Astrocyte (in vitro differentiated cells and primary cell): ENCODE measurements around the gene SMIM20. TPM values are rescaled to one million over a fixed set of nuclear protein-coding genes. Genes with fewer than 3 reads are reported as not detected.

ENCODE experiments used
- DNase-seq: peaks from one replicate; pipeline ENCODE4 v3.0.0-alpha.2; 2010; ENCODE audit warnings: low read depth
- FAIRE-seq: peaks from 2 replicates; lab custom pipeline; 2011; peaks lifted over from hg19 to GRCh38; lab: Jason Lieb, UNC
- H2AFZ ChIP-seq: 2 replicates; pipeline ENCODE4 v1.6.0; 2012; ENCODE audit warnings: low read depth, low read length, inconsistent platforms
- H3K27ac ChIP-seq: 2 replicates; pipeline ENCODE4 v1.5.1; 2011; ENCODE audit warnings: low read depth, low read length, inconsistent platforms
- H3K27me3 ChIP-seq: 2 replicates; pipeline ENCODE4 v1.6.0; 2011; ENCODE audit warnings: low read length, inconsistent platforms; ENCODE audit not compliant: insufficient read depth
- H3K36me3 ChIP-seq: 2 replicates; pipeline ENCODE4 v1.5.1; 2011; ENCODE audit warnings: low read length, inconsistent platforms; ENCODE audit not compliant: insufficient read depth
- H3K4me1 ChIP-seq: 2 replicates; pipeline ENCODE4 v1.5.1; 2011; ENCODE audit warnings: low read length, inconsistent platforms; ENCODE audit not compliant: insufficient read depth
- H3K4me2 ChIP-seq: 2 replicates; pipeline ENCODE4 v1.6.0; 2012; ENCODE audit warnings: low read length, inconsistent platforms
- H3K4me3 ChIP-seq: 2 replicates; pipeline ENCODE4 v1.5.1; 2011; ENCODE audit warnings: low read depth, mild to moderate bottlenecking, low read length, inconsistent platforms; ENCODE audit not compliant: insufficient read depth
- H3K79me2 ChIP-seq: 2 replicates; pipeline ENCODE4 v1.6.0; 2012; ENCODE audit warnings: mild to moderate bottlenecking, low read length, inconsistent platforms; ENCODE audit not compliant: insufficient read depth
- H3K9ac ChIP-seq: 2 replicates; pipeline ENCODE4 v1.6.0; 2012; ENCODE audit warnings: mild to moderate bottlenecking, low read length, inconsistent platforms
- H3K9me3 ChIP-seq: 2 replicates; pipeline ENCODE4 v1.5.1; 2012; ENCODE audit warnings: low read depth, mild to moderate bottlenecking, low read length, inconsistent platforms; ENCODE audit not compliant: insufficient read depth
- H4K20me1 ChIP-seq: 2 replicates; pipeline ENCODE4 v1.6.0; 2012; ENCODE audit warnings: low read length, inconsistent platforms; ENCODE audit not compliant: insufficient read depth
- H3K27ac Mint-ChIP-seq: one replicate; pipeline ENCODE4 v1.8.0; 2021; ENCODE audit warnings: mild to moderate bottlenecking, mixed read lengths; ENCODE audit not compliant: unreplicated experiment
- H3K27me3 Mint-ChIP-seq: one replicate; pipeline ENCODE4 v1.8.0; 2021; ENCODE audit warnings: low read depth, mixed read lengths; ENCODE audit not compliant: unreplicated experiment
- H3K36me3 Mint-ChIP-seq: one replicate; pipeline ENCODE4 v1.8.0; 2021; ENCODE audit warnings: low read depth, mixed read lengths; ENCODE audit not compliant: unreplicated experiment
- H3K4me1 Mint-ChIP-seq: one replicate; pipeline ENCODE4 v1.8.0; 2021; ENCODE audit warnings: low read depth, mixed read lengths; ENCODE audit not compliant: unreplicated experiment
- H3K4me3 Mint-ChIP-seq: one replicate; pipeline ENCODE4 v1.8.0; 2021; ENCODE audit warnings: mild to moderate bottlenecking, moderate library complexity, mixed read lengths; ENCODE audit not compliant: unreplicated experiment
- H3K9me3 Mint-ChIP-seq: one replicate; pipeline ENCODE4 v1.8.0; 2021; ENCODE audit warnings: mild to moderate bottlenecking, mixed read lengths; ENCODE audit not compliant: unreplicated experiment
- EZH2 ChIP-seq: IDR thresholded peaks from 2 replicates; pipeline ENCODE4 v1.6.1; 2012; ENCODE audit warnings: mild to moderate bottlenecking, low read length, inconsistent platforms; ENCODE audit not compliant: insufficient read depth
- total RNA-seq: library from RNA; stranded (reverse); gene quantifications from 2 replicates; pipeline ENCODE4 v1.2.1, GENCODE V29; 2021
- TF ChIP-seq, protein P1 (sequence below): IDR thresholded peaks from 2 replicates; pipeline ENCODE4 v1.5.1; 2011; ENCODE audit warnings: low read depth, mild to moderate bottlenecking, inconsistent platforms, low read length, moderate library complexity; ENCODE audit not compliant: insufficient read depth

Gene SMIM20
- total RNA-seq, 1 donor from 2014 or later: 19.4 TPM

DNA sequence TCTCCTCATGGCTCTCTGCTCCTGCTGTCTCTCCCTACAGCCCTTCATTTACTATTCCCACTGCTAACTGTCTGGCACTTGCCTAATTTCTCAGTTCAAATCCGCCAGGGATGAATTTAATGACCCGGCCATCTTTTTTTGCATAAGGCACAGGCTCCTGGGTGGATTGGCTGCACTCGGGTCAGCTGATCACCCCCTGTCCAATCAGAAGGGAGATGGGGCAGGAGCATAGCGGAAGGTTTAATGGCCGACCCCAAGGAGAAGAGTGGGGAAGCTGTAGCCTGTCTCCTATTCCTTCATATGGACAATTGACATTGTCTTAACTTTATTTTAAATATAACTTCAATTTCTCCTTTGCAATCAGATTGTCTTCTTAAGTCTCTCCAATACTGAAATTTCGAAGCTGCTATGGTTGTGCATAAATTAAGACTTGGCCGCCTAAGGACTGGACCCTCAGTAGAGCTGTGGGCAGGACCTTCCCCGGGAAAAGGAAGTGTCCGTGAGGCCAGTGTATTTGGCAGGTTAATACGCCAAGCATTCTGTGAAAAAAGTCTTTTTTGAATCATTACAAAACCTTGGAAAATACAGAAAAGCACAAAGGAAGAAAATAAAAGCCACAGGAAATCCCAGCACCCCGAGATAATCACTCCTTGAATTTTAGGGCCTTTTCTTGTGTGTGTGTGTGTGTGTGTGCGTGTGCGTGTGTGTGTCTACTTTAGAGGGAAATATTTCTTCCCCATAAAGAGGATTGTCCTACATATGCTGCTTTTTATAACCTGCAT, 55.5 kb downstream of the SMIM20 start:
- H3K9me3 ChIP-seq: no peaks in the 10 kb centered on the region
- peaks cover 5% of the 10 kb centered on the region for H3K9me3 Mint-ChIP-seq
- no peak for FAIRE-seq
- peaks cover 10% of the 10 kb centered on the region for H3K4me1 ChIP-seq
- no peaks in the 10 kb centered on the region for H4K20me1 ChIP-seq
- no peak overlapping the region for H3K27ac ChIP-seq
- peaks cover 3% of the 10 kb centered on the region for H3K27me3 Mint-ChIP-seq
- TF ChIP-seq EZH2: no peak
- TF ChIP-seq, protein P1, sequence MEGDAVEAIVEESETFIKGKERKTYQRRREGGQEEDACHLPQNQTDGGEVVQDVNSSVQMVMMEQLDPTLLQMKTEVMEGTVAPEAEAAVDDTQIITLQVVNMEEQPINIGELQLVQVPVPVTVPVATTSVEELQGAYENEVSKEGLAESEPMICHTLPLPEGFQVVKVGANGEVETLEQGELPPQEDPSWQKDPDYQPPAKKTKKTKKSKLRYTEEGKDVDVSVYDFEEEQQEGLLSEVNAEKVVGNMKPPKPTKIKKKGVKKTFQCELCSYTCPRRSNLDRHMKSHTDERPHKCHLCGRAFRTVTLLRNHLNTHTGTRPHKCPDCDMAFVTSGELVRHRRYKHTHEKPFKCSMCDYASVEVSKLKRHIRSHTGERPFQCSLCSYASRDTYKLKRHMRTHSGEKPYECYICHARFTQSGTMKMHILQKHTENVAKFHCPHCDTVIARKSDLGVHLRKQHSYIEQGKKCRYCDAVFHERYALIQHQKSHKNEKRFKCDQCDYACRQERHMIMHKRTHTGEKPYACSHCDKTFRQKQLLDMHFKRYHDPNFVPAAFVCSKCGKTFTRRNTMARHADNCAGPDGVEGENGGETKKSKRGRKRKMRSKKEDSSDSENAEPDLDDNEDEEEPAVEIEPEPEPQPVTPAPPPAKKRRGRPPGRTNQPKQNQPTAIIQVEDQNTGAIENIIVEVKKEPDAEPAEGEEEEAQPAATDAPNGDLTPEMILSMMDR: no peak
- no peaks in the 10 kb centered on the region for H3K79me2 ChIP-seq
- H2AFZ ChIP-seq: no peak overlapping the region
- no peaks in the 10 kb centered on the region for H3K36me3 ChIP-seq
- no peak overlapping the region for H3K4me3 Mint-ChIP-seq
- H3K4me3 ChIP-seq: no peak overlapping the region
- no peak for DNase-seq
- H3K27ac Mint-ChIP-seq: peak overlapping the region; percentile 41
- peaks cover 16% of the 10 kb centered on the region for H3K4me1 Mint-ChIP-seq
- no peaks in the 10 kb centered on the region for H3K36me3 Mint-ChIP-seq
- no peak overlapping the region for H3K9ac ChIP-seq
- H3K27me3 ChIP-seq: peaks cover 7% of the 10 kb centered on the region
- H3K4me2 ChIP-seq: no peak overlapping the region

DNA sequence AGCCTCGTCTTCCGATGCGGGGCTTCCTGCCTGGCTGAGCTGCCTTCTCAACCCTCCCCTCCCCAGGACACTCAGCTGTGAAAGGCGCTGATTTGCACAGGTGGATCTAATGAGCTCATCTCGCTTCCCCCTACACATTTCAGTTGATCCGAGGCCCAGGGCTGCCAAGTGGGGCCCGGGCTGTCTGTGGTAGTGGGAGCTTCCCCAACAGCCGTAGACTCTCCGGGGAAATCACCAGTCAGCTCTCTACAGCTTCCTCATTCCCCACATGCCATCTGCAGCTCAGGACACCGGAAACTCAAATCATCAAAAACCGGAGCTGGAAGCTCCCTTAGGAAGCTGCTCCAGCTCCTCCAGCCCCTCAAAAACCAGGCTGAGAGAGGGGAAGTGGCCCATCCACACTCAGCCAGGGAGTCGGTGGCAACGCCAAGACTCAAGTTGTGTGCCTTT, 56.2 kb downstream of the SMIM20 start:
- Histone ChIP-seq H3K27ac (no peak overlapping the region), H3K4me2 (peak overlapping the region; percentile 30), H3K4me1 (peaks cover 10% of the 10 kb centered on the region), H3K9me3 (no peaks in the 10 kb centered on the region), H2AFZ (no peak overlapping the region), H4K20me1 (no peaks in the 10 kb centered on the region), H3K79me2 (no peaks in the 10 kb centered on the region), H3K4me3 (no peak overlapping the region), H3K27me3 (peaks cover 7% of the 10 kb centered on the region), H3K36me3 (no peaks in the 10 kb centered on the region), H3K9ac (no peak overlapping the region)
- Mint-ChIP-seq H3K27ac (peak overlapping the region; percentile 41), H3K4me3 (no peak overlapping the region), H3K27me3 (peaks cover 3% of the 10 kb centered on the region), H3K9me3 (peaks cover 5% of the 10 kb centered on the region), H3K4me1 (peaks cover 16% of the 10 kb centered on the region), H3K36me3 (no peaks in the 10 kb centered on the region)
- FAIRE-seq (no peak), DNase-seq (no peak)
- no peak for TF ChIP-seq EZH2

DNA sequence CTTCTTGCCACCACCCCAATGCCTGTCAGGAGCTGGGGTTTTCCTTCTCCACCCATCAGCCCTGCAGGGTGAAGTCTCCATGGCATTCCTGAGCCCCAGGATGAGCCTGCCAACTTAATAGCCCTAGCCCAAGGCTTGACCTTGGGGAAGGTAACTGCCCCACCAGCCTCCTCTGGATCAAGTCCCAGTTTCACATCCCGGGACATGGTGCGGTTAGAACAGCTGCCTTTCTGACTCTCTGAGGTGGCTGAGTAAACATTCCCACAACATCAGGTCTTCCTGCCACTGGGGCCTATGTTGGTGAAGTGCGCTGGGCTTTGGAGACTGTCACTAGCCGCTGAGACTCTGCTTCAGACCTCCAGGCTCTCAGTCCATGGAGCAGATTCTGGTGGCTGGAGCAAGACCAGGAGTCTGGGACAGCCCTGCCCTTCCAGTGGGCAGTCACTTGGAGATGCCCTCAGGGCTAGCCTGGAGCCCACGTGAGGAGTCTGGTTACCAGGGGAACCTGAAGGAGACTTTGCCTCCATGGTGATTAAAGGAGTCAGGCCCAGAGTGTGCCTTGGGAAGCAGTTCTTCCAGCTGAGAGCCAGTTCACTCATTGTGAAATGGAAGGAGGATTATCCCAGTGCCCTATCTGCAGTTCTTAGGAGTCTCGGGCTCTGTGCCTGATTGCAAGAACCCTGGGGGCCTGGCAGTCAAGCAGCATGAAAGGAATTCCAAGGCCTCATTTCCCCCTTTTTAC, 56.8 kb downstream of the SMIM20 start:
- Mint-ChIP-seq H3K27ac (no peak overlapping the region), H3K4me3 (no peak overlapping the region), H3K27me3 (peaks cover 3% of the 10 kb centered on the region), H3K9me3 (peaks cover 5% of the 10 kb centered on the region), H3K4me1 (peaks cover 16% of the 10 kb centered on the region), H3K36me3 (no peaks in the 10 kb centered on the region)
- Histone ChIP-seq H3K4me1 (peaks cover 10% of the 10 kb centered on the region), H3K9me3 (no peaks in the 10 kb centered on the region), H3K27me3 (peaks cover 7% of the 10 kb centered on the region), H3K9ac (no peak overlapping the region), H4K20me1 (no peaks in the 10 kb centered on the region), H3K4me2 (peak overlapping the region; percentile 30), H3K27ac (no peak overlapping the region), H3K4me3 (no peak overlapping the region), H3K79me2 (no peaks in the 10 kb centered on the region), H2AFZ (no peak overlapping the region), H3K36me3 (no peaks in the 10 kb centered on the region)
- DNase-seq (peak; percentile 36), FAIRE-seq (no peak)
- no peak for TF ChIP-seq EZH2
